NCI-H524 treated with DMSO at 0.1 percent for 48 hours (cell line): ENCODE measurements around the gene CDH12.
"Not testable (repeated sequence)": the region's sequence is repeated elsewhere in the genome, so short reads cannot be mapped to it uniquely, and the experiment has no call there.

ENCODE experiments used
- DNase-seq: peaks from one replicate; lab custom pipeline; 2025; lab: John Stamatoyannopoulos, UW

CDH12 gene

GRCh38 chr5:22460189-22460588, 393.0 kb downstream of the CDH12 start:
- no peak for DNase-seq

- no peak for DNase-seq
Measured at GRCh38 chr5:22432905-22433304, 420.2 kb downstream of the CDH12 start.

GRCh38 chr5:22431840-22432239, 421.3 kb downstream of the CDH12 start:
- no peak for DNase-seq

GRCh38 chr5:22431406-22431805, 421.7 kb downstream of the CDH12 start:
- DNase-seq = peak; percentile 66

GRCh38 chr5:22411554-22412349, 441.4 kb downstream of the CDH12 start:
- DNase-seq = no peak

- DNase-seq = no peak
Measured at GRCh38 chr5:22391956-22392355, 461.2 kb downstream of the CDH12 start.

GRCh38 chr5:22390888-22391287, 462.3 kb downstream of the CDH12 start:
- DNase-seq = no peak

- no peak for DNase-seq
Measured at GRCh38 chr5:22372826-22373660, 480.1 kb downstream of the CDH12 start.

- DNase-seq = no peak
Measured at GRCh38 chr5:22372376-22372775, 480.8 kb downstream of the CDH12 start.

GRCh38 chr5:22354956-22355355, 498.2 kb downstream of the CDH12 start:
- no peak for DNase-seq

GRCh38 chr5:22352493-22352892, 500.7 kb downstream of the CDH12 start:
- peak; percentile 61 for DNase-seq

- no peak for DNase-seq
Measured at GRCh38 chr5:22351178-22351577, 502.0 kb downstream of the CDH12 start.

GRCh38 chr5:22348027-22348426, 505.1 kb downstream of the CDH12 start:
- DNase-seq = no peak

GRCh38 chr5:22344000-22344399, 509.1 kb downstream of the CDH12 start:
- no peak for DNase-seq

GRCh38 chr5:22341406-22341805, 511.7 kb downstream of the CDH12 start:
- DNase-seq = no peak

- DNase-seq = not testable (repeated sequence)
Measured at GRCh38 chr5:22332949-22333348, 520.2 kb downstream of the CDH12 start.

GRCh38 chr5:22329683-22330082, 523.5 kb downstream of the CDH12 start:
- DNase-seq = no peak

- no peak for DNase-seq
Measured at GRCh38 chr5:22319798-22320197, 533.3 kb downstream of the CDH12 start.

GRCh38 chr5:22316294-22316693, 536.9 kb downstream of the CDH12 start:
- DNase-seq = no peak

GRCh38 chr5:22315052-22315451, 538.1 kb downstream of the CDH12 start:
- not testable (repeated sequence) for DNase-seq

GRCh38 chr5:22314548-22314947, 538.6 kb downstream of the CDH12 start:
- DNase-seq = no peak

GRCh38 chr5:22306011-22306410, 547.1 kb downstream of the CDH12 start:
- DNase-seq = no peak

- DNase-seq = no peak
Measured at GRCh38 chr5:22295832-22296231, 557.3 kb downstream of the CDH12 start.
